Keratinocyte (primary cell): ENCODE results near the gene MYH10.

Experiments
- EZH2 ChIP-seq: IDR thresholded peaks from one replicate; pipeline ENCODE4 v1.6.1; 2012; ENCODE audit warnings: inconsistent platforms, mild to moderate bottlenecking, low read length, moderate library complexity
- TF ChIP-seq, protein P1 (sequence below), 3 experiments: IDR thresholded peaks in 1 of 3; conservative IDR thresholded peaks in 1 of 3; optimal IDR thresholded peaks in 1 of 3; 2 replicates in 2 of 3; 3 replicates in 1 of 3; pipeline versions ENCODE3 to v1.5.1; 2011; ENCODE audit warnings: low read length in 3 of 3, mild to moderate bottlenecking in 3 of 3, moderate library complexity in 2 of 3, control low read depth in 1 of 3, inconsistent platforms in 1 of 3; ENCODE audit not compliant: insufficient read depth in 2 of 3; ENCODE audit errors: extremely low read depth in 1 of 3

DNA sequence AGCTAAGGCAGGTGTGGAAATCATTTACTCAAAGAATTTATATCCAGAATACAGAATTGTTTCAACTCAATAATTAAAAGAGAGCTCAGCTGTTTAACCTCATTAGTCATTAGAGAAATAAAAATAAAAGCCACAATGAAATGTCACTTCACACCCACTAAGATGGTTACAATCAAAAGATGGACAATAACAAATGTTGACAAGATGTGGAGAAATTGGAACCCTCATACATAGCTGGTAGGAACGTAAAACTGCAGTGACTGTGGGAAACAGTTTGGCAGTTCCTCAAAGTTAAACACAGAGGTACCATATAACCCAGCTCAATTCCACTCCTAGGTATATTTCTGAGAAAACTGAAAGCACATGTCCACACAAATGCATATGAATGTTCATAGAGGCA lies 145.0 kb downstream of the MYH10 start:
- TF ChIP-seq, protein P1, sequence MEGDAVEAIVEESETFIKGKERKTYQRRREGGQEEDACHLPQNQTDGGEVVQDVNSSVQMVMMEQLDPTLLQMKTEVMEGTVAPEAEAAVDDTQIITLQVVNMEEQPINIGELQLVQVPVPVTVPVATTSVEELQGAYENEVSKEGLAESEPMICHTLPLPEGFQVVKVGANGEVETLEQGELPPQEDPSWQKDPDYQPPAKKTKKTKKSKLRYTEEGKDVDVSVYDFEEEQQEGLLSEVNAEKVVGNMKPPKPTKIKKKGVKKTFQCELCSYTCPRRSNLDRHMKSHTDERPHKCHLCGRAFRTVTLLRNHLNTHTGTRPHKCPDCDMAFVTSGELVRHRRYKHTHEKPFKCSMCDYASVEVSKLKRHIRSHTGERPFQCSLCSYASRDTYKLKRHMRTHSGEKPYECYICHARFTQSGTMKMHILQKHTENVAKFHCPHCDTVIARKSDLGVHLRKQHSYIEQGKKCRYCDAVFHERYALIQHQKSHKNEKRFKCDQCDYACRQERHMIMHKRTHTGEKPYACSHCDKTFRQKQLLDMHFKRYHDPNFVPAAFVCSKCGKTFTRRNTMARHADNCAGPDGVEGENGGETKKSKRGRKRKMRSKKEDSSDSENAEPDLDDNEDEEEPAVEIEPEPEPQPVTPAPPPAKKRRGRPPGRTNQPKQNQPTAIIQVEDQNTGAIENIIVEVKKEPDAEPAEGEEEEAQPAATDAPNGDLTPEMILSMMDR (optimal IDR thresholded peaks at IDR 0.05 in 1 of 3, IDR thresholded peaks at IDR 0.05 in 1 of 3, conservative IDR thresholded peaks at IDR 0.05 in 1 of 3; ENCODE audit: extremely low read depth in 1 of 3, insufficient read depth in 2 of 3, low read length in 3 of 3), result no peak
- TF ChIP-seq EZH2, result no peak
